ENCODE results near the gene PRDM2. TPM values are rescaled to one million over a fixed set of nuclear protein-coding genes. Genes with fewer than 3 reads are reported as not detected.

PRDM2 gene
- total RNA-seq, 6 experiments from 2014 or later, result 20.9 to 26.9 (median 25.7) TPM

GRCh38 chr1:13836631-13837030 lies 136.6 kb downstream of the PRDM2 start:
- no peaks in the 10 kb centered on the region for H3K4me1 Mint-ChIP-seq (ENCODE audit: low read depth)
- no peak for DNase-seq
- H3K9me3 Mint-ChIP-seq, result no peaks in the 10 kb centered on the region; the same call in 1 of the 2 replicates
- no peaks in the 10 kb centered on the region for H3K36me3 Mint-ChIP-seq (ENCODE audit: low read depth)
- H3K27me3 Mint-ChIP-seq (ENCODE audit: insufficient read depth), result peaks cover 4% of the 10 kb centered on the region
- H3K4me3 Mint-ChIP-seq, result no peak overlapping the region
- no peak for TF ChIP-seq CTCF (IDR thresholded peaks at IDR 0.05)
- H3K27ac Mint-ChIP-seq, result no peak overlapping the region

- Mint-ChIP-seq H3K27me3 (ENCODE audit: insufficient read depth) (no peaks in the 10 kb centered on the region; the same call in none of the 2 replicates), H3K36me3 (ENCODE audit: low read depth) (no peaks in the 10 kb centered on the region), H3K9me3 (no peaks in the 10 kb centered on the region), H3K4me3 (no peak overlapping the region), H3K4me1 (ENCODE audit: low read depth) (no peaks in the 10 kb centered on the region), H3K27ac (no peak overlapping the region)
- TF ChIP-seq CTCF (IDR thresholded peaks at IDR 0.05), result no peak
- DNase-seq, result no peak
Measured at GRCh38 chr1:13838236-13838635, 138.2 kb downstream of the PRDM2 start.

GRCh38 chr1:13842497-13842896 lies 142.5 kb downstream of the PRDM2 start:
- H3K9me3 Mint-ChIP-seq, result no peaks in the 10 kb centered on the region; the same call in none of the 2 replicates
- H3K4me3 Mint-ChIP-seq, result no peak overlapping the region
- H3K27me3 Mint-ChIP-seq (ENCODE audit: insufficient read depth), result no peaks in the 10 kb centered on the region; the same call in 1 of the 2 replicates
- TF ChIP-seq CTCF (IDR thresholded peaks at IDR 0.05), result no peak
- DNase-seq, result no peak
- no peaks in the 10 kb centered on the region for H3K36me3 Mint-ChIP-seq (ENCODE audit: low read depth)
- no peak overlapping the region for H3K27ac Mint-ChIP-seq
- no peaks in the 10 kb centered on the region for H3K4me1 Mint-ChIP-seq (ENCODE audit: low read depth)

GRCh38 chr1:13851726-13852125 lies 151.7 kb downstream of the PRDM2 start:
- DNase-seq, result no peak
- no peak for TF ChIP-seq CTCF (IDR thresholded peaks at IDR 0.05)
- Mint-ChIP-seq H3K27me3 (ENCODE audit: insufficient read depth) (peaks cover 1% of the 10 kb centered on the region), H3K27ac (no peak overlapping the region), H3K4me3 (no peak overlapping the region), H3K36me3 (ENCODE audit: low read depth) (no peaks in the 10 kb centered on the region; the same call in 1 of the 2 replicates), H3K9me3 (peaks cover 33% of the 10 kb centered on the region), H3K4me1 (ENCODE audit: low read depth) (no peaks in the 10 kb centered on the region)

GRCh38 chr1:13855554-13855953 lies 155.6 kb downstream of the PRDM2 start:
- Mint-ChIP-seq H3K36me3 (ENCODE audit: low read depth) (no peaks in the 10 kb centered on the region), H3K4me1 (ENCODE audit: low read depth) (no peaks in the 10 kb centered on the region), H3K9me3 (peaks cover 40% of the 10 kb centered on the region), H3K4me3 (no peak overlapping the region), H3K27me3 (ENCODE audit: insufficient read depth) (peaks cover 1% of the 10 kb centered on the region), H3K27ac (no peak overlapping the region)
- no peak for DNase-seq
- TF ChIP-seq CTCF (IDR thresholded peaks at IDR 0.05), result no peak

GRCh38 chr1:13860031-13860430 lies 160.0 kb downstream of the PRDM2 start:
- Mint-ChIP-seq H3K4me3 (no peak overlapping the region), H3K27ac (no peak overlapping the region), H3K9me3 (peaks cover 48% of the 10 kb centered on the region), H3K36me3 (ENCODE audit: low read depth) (no peaks in the 10 kb centered on the region), H3K27me3 (ENCODE audit: insufficient read depth) (peaks cover 1% of the 10 kb centered on the region; the same call in 1 of the 2 replicates), H3K4me1 (ENCODE audit: low read depth) (no peaks in the 10 kb centered on the region)
- DNase-seq, result no peak
- no peak for TF ChIP-seq CTCF (IDR thresholded peaks at IDR 0.05)

Data from HFFc6 (cell line).